GM10266 (cell line): ENCODE measurements around the gene MCF2L2.

Source experiments
- DNase-seq: peaks from one replicate; pipeline ENCODE4 v3.0.0; 2012; ENCODE audit errors: extremely low spot score
- CTCF ChIP-seq: IDR thresholded peaks from 2 replicates; pipeline ENCODE4 v1.5.1; 2012; ENCODE audit warnings: mild to moderate bottlenecking, low read depth; ENCODE audit not compliant: control insufficient read depth, insufficient read depth; ENCODE audit errors: missing control alignments

The MCF2L2 gene

GRCh38 chr3:183360971-183361624 is 67.3 kb downstream of the MCF2L2 start:
- no peak for TF ChIP-seq CTCF
- no peak for DNase-seq

- no peak for TF ChIP-seq CTCF
- no peak for DNase-seq
Observed at GRCh38 chr3:183359036-183359435, 69.4 kb downstream of the MCF2L2 start.

GRCh38 chr3:183357564-183358079 is 70.8 kb downstream of the MCF2L2 start:
- no peak for DNase-seq
- TF ChIP-seq CTCF: no peak

GRCh38 chr3:183356920-183357319 is 71.5 kb downstream of the MCF2L2 start:
- DNase-seq: no peak
- TF ChIP-seq CTCF: no peak

GRCh38 chr3:183354874-183355273 is 73.5 kb downstream of the MCF2L2 start:
- no peak for DNase-seq
- no peak for TF ChIP-seq CTCF

- TF ChIP-seq CTCF: no peak
Observed at GRCh38 chr3:183354325-183354831, 74.0 kb downstream of the MCF2L2 start.

GRCh38 chr3:183353421-183353820 is 75.0 kb downstream of the MCF2L2 start:
- no peak for TF ChIP-seq CTCF

More at GRCh38 chr3:183354325-183354831, 74.0 kb downstream of the MCF2L2 start:
- DNase-seq: no peak

More at GRCh38 chr3:183353421-183353820, 75.0 kb downstream of the MCF2L2 start:
- DNase-seq: no peak
